ENCODE measurements around the gene ZNF385C.

DNA sequence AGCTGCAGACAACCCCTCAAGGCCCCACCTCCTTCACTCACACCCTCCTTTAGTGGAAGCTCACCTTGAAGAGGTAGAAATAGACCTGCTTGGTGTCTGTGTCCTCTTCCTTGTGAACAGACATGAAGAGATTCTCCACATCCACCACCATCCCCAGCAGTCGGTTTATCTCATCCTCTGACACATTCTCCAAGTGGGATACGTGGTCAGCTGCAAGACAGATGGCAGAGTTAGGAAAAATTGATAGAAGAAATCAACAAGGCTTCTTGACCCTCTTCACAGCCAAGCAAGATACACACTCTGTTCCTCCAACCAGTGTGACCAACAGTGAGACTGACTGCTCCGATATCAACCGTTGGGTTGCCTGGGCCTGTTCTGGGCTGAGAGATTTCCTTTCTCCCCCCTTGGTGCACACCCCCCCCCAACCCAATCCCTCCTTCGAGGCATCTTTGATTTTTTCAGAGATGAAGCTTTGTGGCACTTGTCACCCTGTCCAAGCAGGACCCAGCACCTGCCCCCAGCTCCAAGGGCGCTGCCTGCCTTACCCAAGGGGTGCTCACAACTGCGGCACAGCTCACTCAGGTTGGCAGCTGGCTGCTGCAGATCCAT is 22.0 kb upstream of the ZNF385C start:
- TF ChIP-seq, protein P1, sequence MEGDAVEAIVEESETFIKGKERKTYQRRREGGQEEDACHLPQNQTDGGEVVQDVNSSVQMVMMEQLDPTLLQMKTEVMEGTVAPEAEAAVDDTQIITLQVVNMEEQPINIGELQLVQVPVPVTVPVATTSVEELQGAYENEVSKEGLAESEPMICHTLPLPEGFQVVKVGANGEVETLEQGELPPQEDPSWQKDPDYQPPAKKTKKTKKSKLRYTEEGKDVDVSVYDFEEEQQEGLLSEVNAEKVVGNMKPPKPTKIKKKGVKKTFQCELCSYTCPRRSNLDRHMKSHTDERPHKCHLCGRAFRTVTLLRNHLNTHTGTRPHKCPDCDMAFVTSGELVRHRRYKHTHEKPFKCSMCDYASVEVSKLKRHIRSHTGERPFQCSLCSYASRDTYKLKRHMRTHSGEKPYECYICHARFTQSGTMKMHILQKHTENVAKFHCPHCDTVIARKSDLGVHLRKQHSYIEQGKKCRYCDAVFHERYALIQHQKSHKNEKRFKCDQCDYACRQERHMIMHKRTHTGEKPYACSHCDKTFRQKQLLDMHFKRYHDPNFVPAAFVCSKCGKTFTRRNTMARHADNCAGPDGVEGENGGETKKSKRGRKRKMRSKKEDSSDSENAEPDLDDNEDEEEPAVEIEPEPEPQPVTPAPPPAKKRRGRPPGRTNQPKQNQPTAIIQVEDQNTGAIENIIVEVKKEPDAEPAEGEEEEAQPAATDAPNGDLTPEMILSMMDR (IDR thresholded peaks at IDR 0.05), result no peak
- no peak for TF ChIP-seq EP300 (IDR thresholded peaks at IDR 0.05)
